Erythroblast (primary cell): ENCODE measurements around the gene GLIS1.

Experiments
- GATA1 ChIP-seq: IDR thresholded peaks from 2 replicates; pipeline ENCODE4 v1.6.1; 2011; ENCODE audit warnings: low read depth, mild to moderate bottlenecking, control low read depth, low read length, moderate library complexity
- POLR2A ChIP-seq: IDR thresholded peaks from 2 replicates; pipeline ENCODE4 v1.6.1; 2011; ENCODE audit warnings: mild to moderate bottlenecking, low read length

GRCh38 chr1:53559854-53560580 is 178.9 kb downstream of the GLIS1 start:
- TF ChIP-seq POLR2A (no peak), GATA1 (no peak)
